Superior temporal gyrus (tissue), 1 donor: ENCODE results near the gene AMD1.
A peak's percentile ranks its signal among the peaks of the same experiment; 100 is the strongest.

Experiments used
- DNase-seq: peaks from one replicate; pipeline ENCODE4 v3.0.0-alpha.2; 2016; ENCODE audit errors: extremely low spot score

Gene AMD1

GRCh38 chr6:110938171-110938570 is 63.6 kb downstream of the AMD1 start:
- no peak for DNase-seq

DNA sequence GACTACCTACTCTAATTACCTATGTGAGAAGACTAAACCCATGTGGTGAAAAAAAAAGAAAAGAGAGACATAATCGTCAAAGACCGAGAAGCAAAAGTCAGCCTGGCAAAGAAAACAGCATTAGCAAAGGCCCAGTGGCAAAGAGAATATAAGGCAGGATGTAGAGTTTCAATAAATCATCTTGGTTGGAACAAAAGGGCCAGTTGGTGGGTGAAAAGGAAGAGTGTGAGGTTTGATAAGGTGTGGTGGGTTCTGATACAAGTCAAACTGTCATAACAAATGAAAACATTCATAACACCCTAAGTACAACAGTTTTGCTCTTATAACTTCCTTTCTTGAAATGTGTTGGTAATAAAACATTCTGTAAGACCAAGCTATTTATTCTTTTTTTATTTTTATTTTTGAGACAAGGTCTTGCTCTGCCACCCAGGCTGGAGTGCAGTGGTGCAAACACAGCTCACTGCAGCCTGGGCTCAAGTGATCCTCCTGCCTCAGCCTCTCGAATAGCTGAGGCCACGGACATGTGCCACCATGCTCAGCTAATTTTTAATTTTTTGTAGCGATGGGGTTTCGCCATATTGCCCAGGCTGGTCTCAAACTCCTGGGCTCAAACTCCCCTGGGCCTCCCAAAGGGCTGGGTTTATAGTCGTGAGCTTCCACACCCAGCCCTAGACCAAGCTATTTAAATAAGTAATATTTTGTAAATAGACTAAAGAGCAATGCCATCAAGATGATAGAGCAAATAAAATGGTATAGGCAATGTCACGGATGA is 65.0 kb downstream of the AMD1 start:
- no peak for DNase-seq

- peak; percentile 60 for DNase-seq
Measured at GRCh38 chr6:110944681-110945151, 70.1 kb downstream of the AMD1 start.
